HEK293T (cell line): ENCODE data around the gene REXO1.

ENCODE experiments used
- CTCF ChIA-PET: fragments of 350-600 bp; formaldehyde crosslinking; extraction: SDS; loops from one replicate; lab custom pipeline; 2021; ENCODE audit warnings: antibody characterized with exemption, inconsistent platforms; lab: Yijun Ruan, JAX
- POLR2A ChIA-PET: fragments of 350-600 bp; formaldehyde crosslinking; extraction: SDS; loops from one replicate; lab custom pipeline; 2020; ENCODE audit warnings: antibody characterized with exemption, inconsistent platforms; lab: Yijun Ruan, JAX
- DNase-seq: peaks from one replicate; pipeline ENCODE4 v3.0.0; 2012; ENCODE audit warnings: mixed read lengths; ENCODE audit errors: extremely low spot score
- ARNT ChIP-seq: fragments of 450-650 bp; IDR thresholded peaks from 2 replicates; pipeline ENCODE4 v1.6.1; 2017; ENCODE audit warnings: mild to moderate bottlenecking
- BHLHE40 ChIP-seq: fragments of 450-650 bp; IDR thresholded peaks from 2 replicates; pipeline ENCODE4 v1.6.1; 2016; ENCODE audit warnings: mild to moderate bottlenecking, moderate library complexity, borderline replicate concordance
- CTBP1 ChIP-seq: fragments of 450-650 bp; IDR thresholded peaks from 2 replicates; pipeline ENCODE4 v1.6.1; 2016; ENCODE audit warnings: borderline replicate concordance
- ELF4 ChIP-seq: fragments of 450-650 bp; IDR thresholded peaks from 2 replicates; pipeline ENCODE4 v1.6.1; 2017; ENCODE audit warnings: antibody characterized with exemption
- FOXA1 ChIP-seq: fragments of 450-650 bp; IDR thresholded peaks from 2 replicates; pipeline ENCODE4 v1.6.1; 2016; ENCODE audit warnings: mild to moderate bottlenecking
- FOXK2 ChIP-seq: fragments of 450-650 bp; IDR thresholded peaks from 2 replicates; pipeline ENCODE4 v1.6.1; 2016; ENCODE audit warnings: mild to moderate bottlenecking
- FOXM1 ChIP-seq: fragments of 450-650 bp; IDR thresholded peaks from 2 replicates; pipeline ENCODE4 v1.6.1; 2017; ENCODE audit warnings: mild to moderate bottlenecking, borderline replicate concordance
- HDGF ChIP-seq: fragments of 450-650 bp; IDR thresholded peaks from 2 replicates; pipeline ENCODE4 v1.6.1; 2017; ENCODE audit warnings: antibody characterized with exemption, borderline replicate concordance
- L3MBTL2 ChIP-seq: fragments of 450-650 bp; conservative IDR thresholded peaks from 2 replicates; pipeline ENCODE4 v1.6.1; 2016; ENCODE audit warnings: mild to moderate bottlenecking
- LEF1 ChIP-seq: fragments of 450-650 bp; IDR thresholded peaks from 2 replicates; pipeline ENCODE4 v1.6.1; 2017; ENCODE audit warnings: mild to moderate bottlenecking, borderline replicate concordance
- NFRKB ChIP-seq: fragments of 450-650 bp; IDR thresholded peaks from 2 replicates; pipeline ENCODE4 v1.6.1; 2016; ENCODE audit warnings: mild to moderate bottlenecking, moderate library complexity
- PKNOX1 ChIP-seq: fragments of 450-650 bp; IDR thresholded peaks from 2 replicates; pipeline ENCODE4 v1.6.1; 2016
- SP1 ChIP-seq: fragments of 450-650 bp; IDR thresholded peaks from 2 replicates; pipeline ENCODE4 v1.6.1; 2017
- SUZ12 ChIP-seq: fragments of 450-650 bp; IDR thresholded peaks from 2 replicates; pipeline ENCODE4 v1.6.1; 2016; ENCODE audit warnings: mild to moderate bottlenecking
- TARDBP ChIP-seq: fragments of 450-650 bp; IDR thresholded peaks from 2 replicates; pipeline ENCODE4 v1.6.1; 2016
- ZNF384 ChIP-seq: fragments of 450-650 bp; IDR thresholded peaks from 2 replicates; pipeline ENCODE4 v1.6.1; 2016

The REXO1 gene

GRCh38 chr19:1769645-1769985, 78.7 kb downstream of the REXO1 start:
- ChIA-PET CTCF (no interaction called here), POLR2A (no interaction called here)
- no peak for DNase-seq
- TF ChIP-seq SP1 (no peak), ELF4 (no peak), ZNF384 (no peak), FOXA1 (no peak), TARDBP (no peak), PKNOX1 (no peak), FOXM1 (no peak), ARNT (no peak), CTBP1 (no peak), LEF1 (no peak), FOXK2 (no peak), BHLHE40 (no peak), L3MBTL2 (no peak)

GRCh38 chr19:1768918-1769644, 79.2 kb downstream of the REXO1 start:
- DNase-seq, result no peak
- CTCF ChIA-PET, result interaction anchor here (0.7 to 2.3 kb wide), 4 partner anchors 17 to 97 kb away, joined by 3 to 24 read pairs (median 6); no protein-coding TSS in a partner anchor
- TF ChIP-seq ARNT (no peak), SUZ12 (no peak), ZNF384 (no peak), NFRKB (no peak), HDGF (no peak), CTBP1 (no peak), FOXM1 (no peak), TARDBP (no peak), FOXA1 (no peak), ELF4 (no peak), LEF1 (no peak), FOXK2 (no peak), L3MBTL2 (no peak), BHLHE40 (no peak), SP1 (no peak), PKNOX1 (no peak)
- POLR2A ChIA-PET, result interaction anchor here (0.6 to 0.8 kb wide), 2 partner anchors 10 to 97 kb away, joined by 3 read pairs; no protein-coding TSS in a partner anchor

- ChIA-PET POLR2A (interaction anchor here (0.6 to 0.8 kb wide), 2 partner anchors 11 to 96 kb away, joined by 3 read pairs; no protein-coding TSS in a partner anchor), CTCF (interaction anchor here (0.7 to 2.3 kb wide), 5 partner anchors 14 to 96 kb away, joined by 3 to 24 read pairs (median 4); no protein-coding TSS in a partner anchor)
- DNase-seq, result peak; percentile 61
- no peak for TF ChIP-seq ZNF384
- no peak for TF ChIP-seq L3MBTL2
- TF ChIP-seq FOXK2, result no peak
- TF ChIP-seq HDGF, result no peak
- TF ChIP-seq NFRKB, result no peak
- no peak for TF ChIP-seq BHLHE40
- no peak for TF ChIP-seq PKNOX1
- TF ChIP-seq CTBP1, result no peak
- no peak for TF ChIP-seq SP1
- TF ChIP-seq LEF1, result no peak
- no peak for TF ChIP-seq ELF4
- no peak for TF ChIP-seq ARNT
Measured at GRCh38 chr19:1768248-1768647, 80.0 kb downstream of the REXO1 start.

GRCh38 chr19:1767464-1767933, 80.8 kb downstream of the REXO1 start:
- peak; percentile 84 for DNase-seq
- ChIA-PET POLR2A (no interaction called here), CTCF (interaction anchor here (0.6 to 2.3 kb wide), 4 partner anchors 14 to 216 kb away, joined by 3 to 24 read pairs (median 6); no protein-coding TSS in a partner anchor)
- no peak for TF ChIP-seq CTBP1
- TF ChIP-seq PKNOX1, result no peak
- no peak for TF ChIP-seq ARNT
- no peak for TF ChIP-seq TARDBP
- no peak for TF ChIP-seq SP1
- TF ChIP-seq L3MBTL2, result no peak
- no peak for TF ChIP-seq FOXM1
- TF ChIP-seq ELF4, result no peak
- no peak for TF ChIP-seq BHLHE40

- ChIA-PET POLR2A (no interaction called here), CTCF (interaction anchor here (0.6 to 2.3 kb wide), 3 partner anchors 55 to 215 kb away, joined by 3 to 24 read pairs (median 4); no protein-coding TSS in a partner anchor)
- no peak for TF ChIP-seq ZNF384
- no peak for TF ChIP-seq NFRKB
- DNase-seq, result no peak
Measured at GRCh38 chr19:1766800-1767352, 81.4 kb downstream of the REXO1 start.
